Esophagus mucosa (tissue), 1 donor: ENCODE measurements around the gene CARM1. TPM values are rescaled to one million over a fixed set of nuclear protein-coding genes. Genes with fewer than 3 reads are reported as not detected.
"Not testable (repeated sequence)": the region's sequence is repeated elsewhere in the genome, so short reads cannot be mapped to it uniquely, and the experiment has no call there.

Source experiments
- ATAC-seq: fragments of 200-7000 bp; cut with Tn5 transposase; one replicate; pipeline ENCODE4 v1.9.1; 2020
- total RNA-seq: library from RNA; stranded (reverse); gene quantifications from one replicate; pipeline ENCODE4 v1.2.4, GENCODE V29; 2023
- donor health status: DM: yes; HTN: yes; CAD: no.

The CARM1 gene
- total RNA-seq = 40.3 TPM

DNA sequence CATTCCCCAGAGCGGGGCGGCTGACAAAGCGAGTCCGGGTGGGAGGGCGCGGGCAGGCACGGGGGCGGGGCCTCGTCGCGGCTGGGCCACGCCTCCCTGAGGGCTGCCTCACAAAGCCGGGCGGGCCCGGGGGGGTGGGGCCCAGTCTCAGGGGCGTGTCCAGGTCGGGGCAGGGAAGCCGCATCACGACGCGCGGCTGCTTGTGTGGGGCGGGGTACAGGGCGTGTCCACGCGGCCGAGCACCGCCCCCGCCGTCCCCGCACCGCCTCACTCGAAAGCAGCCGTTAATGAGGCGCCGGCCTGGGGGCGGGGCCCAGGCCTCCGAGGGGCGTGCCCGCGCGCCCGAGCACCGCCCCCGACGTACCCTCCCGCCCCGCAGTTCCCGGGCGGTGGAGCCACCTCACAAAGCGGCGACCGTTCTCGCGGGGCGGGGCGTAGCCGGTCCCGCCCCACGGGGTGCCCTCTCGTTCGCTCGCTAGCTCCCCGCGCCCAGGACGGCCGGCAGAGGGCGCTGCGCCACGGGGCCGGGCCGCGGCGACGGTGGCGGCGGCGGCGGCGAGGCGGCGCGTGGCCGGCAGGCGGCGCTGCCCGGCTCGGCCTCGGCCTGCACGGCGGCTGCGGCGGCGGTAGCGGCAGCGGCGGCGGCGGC, at the start of gene CARM1:
TSS of gene CARM1 (plus strand) at position 599 of the 649 bp plus-strand sequence. CDS start 150 bp downstream, outside the sequence.
- ATAC-seq = peak; percentile 96

DNA sequence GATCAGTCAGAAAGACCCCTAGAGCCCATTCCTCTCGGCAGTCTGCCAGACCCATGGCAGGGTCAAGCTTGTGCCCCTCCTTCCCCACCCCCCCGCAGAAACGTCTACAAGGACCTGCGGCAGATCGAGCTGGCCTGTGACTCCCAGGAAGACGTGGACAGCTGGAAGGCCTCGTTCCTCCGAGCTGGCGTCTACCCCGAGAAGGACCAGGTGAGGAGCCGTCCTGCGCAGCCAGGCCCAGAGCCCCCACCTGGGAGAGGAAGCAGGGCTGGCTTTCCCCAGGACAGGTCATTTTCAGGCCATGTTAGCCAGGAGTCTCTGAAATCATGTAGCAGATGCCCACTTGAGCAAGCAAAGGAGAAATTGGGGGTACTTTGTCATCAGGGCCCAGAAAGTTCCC, 47.7 kb upstream of the CARM1 start:
- no peak for ATAC-seq

GRCh38 chr19:10826231-10826630, 45.1 kb upstream of the CARM1 start:
- ATAC-seq = no peak

DNA sequence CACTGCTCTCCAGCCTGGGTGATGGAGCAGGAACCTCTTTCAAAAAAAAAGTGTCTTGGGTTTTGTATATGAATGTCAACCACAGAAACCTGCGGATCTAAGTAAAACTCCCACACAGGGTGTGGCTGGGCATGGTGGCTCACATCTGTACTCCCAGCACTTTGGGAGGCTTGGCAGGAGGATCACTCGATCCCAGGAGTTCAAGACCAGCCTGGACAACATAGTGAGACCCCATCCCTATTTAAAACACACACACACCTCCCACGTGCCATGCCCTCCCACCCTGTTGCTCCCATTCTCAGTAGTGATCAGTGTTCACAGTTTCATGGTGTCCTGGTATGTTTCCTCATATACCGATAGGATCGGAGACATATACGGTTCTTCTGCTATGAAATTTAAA, 44.5 kb upstream of the CARM1 start:
- ATAC-seq = no peak

DNA sequence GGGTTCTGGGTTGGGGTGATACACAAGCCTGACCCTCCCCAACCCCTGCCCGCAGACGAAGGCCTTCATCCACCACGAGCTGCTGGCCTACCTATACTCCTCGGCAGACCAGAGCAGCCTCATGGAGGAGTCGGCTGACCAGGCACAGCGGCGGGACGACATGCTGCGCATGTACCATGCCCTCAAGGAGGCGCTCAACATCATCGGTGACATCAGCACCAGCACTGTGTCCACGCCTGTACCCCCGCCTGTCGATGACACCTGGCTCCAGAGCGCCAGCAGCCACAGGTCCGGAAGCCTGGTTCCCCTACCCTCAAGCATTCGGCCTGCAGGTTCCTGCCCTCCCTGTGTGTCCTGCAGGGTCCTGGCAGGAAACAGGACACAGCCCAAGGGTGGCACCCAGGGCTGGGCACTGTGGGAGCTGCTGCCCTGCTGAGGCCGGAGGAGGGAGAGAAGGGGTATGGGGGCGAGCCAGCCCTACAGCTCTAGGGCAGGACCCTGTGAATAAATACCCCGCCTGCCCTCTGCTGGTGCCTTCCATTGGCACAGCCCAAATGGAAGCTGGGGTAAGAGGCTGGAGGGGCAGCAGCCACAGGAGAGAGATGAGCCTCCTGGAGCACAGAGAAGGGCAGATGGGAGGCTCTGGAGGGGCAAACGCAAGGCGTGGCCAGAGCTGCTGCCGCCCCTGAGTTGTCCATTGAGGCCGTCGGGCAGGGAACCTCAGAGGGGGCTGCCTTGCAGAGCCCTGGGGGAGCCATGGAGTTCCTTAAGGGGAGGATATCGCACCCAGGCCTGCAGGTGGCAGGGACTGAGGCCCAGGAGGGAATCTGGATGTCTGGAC, 42.2 kb upstream of the CARM1 start:
- peak; percentile 4 for ATAC-seq

DNA sequence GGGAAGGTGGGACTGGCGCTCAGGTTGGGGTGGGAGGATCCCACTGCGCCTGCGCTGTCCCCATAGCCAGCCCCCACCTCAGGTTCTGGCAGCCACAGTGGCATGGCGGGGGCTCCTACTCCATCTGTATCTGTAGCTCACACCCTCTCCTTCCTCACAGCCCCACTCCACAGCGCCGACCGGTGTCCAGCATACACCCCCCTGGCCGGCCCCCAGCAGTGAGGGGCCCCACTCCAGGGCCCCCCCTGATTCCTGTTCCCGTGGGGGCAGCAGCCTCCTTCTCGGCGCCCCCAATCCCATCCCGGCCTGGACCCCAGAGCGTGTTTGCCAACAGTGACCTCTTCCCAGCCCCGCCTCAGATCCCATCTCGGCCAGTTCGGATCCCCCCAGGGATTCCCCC, 41.4 kb upstream of the CARM1 start:
- peak; percentile 7 for ATAC-seq

DNA sequence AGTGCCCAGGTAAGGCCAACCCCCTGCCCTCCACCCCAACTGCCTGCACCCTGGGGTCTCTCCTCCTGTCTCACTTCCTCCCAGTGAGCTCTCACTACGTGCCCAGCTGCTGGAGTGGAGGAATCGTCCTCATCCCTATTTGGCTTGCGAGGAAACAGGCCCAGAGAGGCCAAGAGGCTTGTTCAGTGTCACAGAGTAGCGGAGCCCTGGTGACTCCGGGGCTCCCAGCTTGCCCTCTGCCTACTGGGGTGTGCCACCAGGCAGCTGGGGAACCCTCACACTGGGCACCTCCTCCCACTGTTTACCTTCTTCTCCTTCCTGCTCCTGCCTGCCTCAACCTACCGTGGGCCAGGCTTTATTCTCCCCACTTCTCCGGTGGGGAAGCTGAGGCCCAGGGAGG, 41.0 kb upstream of the CARM1 start:
- ATAC-seq = no peak

DNA sequence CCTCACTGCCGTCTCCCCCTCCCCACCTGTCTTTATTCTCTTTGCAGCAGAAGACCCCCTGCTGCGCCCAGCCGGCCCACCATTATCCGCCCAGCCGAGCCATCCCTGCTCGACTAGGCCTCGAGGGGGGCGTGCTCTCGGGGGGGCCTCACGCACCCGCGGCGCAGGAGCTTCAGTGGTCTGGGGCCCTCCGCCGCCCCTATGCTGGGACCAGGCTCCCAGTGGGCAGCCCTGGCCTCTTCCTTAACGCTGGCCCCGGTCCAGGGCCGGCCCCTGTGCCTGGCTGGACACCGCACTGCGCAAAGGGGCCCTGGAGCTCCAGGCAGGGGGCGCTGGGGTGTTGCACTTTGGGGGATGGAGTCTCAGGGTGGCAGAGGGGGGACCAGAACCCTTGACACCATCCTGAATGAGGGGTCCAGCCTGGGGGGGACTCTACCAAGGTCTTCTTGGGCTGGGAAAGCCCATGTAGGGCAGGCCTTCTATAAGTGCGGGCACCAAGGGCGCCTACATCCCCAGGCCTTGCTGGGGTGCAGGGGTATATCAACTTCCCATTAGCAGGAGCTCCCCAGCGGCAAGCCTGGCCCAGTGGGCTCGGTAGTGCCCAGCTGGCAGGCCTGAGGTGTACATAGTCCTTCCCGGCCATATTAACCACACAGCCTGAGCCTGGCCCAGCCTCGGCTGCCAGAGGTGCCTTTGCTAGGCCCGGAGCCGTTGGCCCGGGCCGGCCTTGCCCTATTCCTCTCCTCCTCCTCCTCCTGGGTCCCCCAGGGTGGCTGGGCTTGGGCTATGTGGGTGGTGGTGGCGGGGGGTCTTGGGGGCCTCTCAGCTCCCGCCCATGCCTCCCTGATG, 40.2 kb upstream of the CARM1 start:
- ATAC-seq = no peak

DNA sequence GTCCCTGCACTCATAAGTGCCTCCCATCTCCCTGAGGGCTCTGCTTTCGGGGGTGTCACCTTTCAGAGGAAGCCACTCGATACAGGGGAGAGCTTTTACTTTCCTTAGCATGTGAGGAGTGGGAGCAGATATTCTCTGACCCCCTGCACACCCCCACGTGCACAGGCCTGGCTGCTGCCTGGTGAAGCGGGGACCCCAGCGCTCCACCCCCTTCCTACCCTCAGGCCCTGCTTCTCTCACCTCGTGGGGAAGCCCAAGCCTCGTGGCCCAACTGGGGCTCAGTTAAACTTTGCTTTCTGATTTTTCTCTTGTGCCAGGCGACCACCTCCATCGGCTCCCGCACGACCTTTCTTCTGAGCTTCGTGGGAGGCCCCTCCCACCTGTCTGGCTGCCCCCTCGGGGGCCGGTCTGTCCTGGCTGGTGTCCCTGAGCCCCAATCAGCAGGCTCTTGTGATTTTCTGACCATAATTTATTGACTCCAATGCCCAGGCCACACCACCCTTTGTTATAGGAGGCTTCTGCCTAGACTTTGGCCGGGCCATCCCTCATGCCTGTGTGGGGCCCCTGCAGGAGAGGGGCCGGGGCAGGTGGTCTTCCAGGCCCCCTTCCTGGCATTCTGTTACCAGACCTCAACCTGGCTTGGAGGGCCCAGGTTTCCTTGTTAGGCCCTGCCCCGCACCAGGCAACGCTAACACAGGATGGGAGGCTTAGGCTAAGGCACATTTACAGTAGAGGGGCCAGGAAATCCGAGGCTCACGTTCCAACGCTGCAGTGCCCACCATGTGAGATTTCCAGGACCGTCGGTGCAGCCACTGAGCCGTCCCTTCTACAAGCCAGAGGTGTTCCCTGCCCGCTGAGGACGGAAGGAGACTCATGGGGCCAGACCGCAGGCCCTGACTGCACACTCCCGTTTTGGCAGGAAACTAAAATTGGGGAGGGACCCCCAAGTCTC, 39.1 kb upstream of the CARM1 start:
- no peak for ATAC-seq

- ATAC-seq = no peak
Observed at GRCh38 chr19:10832939-10833296, 38.4 kb upstream of the CARM1 start.

DNA sequence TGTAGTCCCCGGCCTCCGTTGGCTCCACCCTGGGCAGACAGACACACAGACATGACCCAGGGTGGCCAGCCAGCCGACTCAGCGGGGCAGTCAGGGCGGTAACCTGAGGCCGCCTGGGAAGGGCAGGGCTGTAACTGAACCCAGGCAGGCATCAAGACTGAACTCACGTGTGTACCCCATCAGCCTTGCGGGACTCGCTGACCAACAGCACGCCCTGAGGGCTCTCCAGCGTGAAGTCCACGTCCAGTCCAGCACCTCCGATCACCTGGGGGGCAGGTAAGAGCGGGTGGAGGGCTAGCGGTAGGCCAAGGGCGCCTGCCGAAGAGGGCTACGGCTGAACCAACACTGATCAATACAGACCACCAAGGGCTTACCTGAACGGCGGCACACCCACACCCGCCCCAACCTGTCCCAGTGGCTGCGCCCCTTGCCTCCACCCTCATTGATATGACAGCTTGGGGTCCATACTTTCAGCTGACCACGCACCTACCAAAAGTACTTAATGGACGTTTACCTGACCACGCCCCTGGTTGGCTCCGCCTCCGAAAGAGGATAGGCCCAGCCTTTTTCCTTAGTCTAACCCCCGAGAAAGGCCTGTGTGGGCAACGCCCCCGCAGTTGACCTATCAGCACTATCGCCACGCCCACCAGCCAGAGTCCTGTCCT, 36.1 kb upstream of the CARM1 start:
- peak; percentile 17 for ATAC-seq

DNA sequence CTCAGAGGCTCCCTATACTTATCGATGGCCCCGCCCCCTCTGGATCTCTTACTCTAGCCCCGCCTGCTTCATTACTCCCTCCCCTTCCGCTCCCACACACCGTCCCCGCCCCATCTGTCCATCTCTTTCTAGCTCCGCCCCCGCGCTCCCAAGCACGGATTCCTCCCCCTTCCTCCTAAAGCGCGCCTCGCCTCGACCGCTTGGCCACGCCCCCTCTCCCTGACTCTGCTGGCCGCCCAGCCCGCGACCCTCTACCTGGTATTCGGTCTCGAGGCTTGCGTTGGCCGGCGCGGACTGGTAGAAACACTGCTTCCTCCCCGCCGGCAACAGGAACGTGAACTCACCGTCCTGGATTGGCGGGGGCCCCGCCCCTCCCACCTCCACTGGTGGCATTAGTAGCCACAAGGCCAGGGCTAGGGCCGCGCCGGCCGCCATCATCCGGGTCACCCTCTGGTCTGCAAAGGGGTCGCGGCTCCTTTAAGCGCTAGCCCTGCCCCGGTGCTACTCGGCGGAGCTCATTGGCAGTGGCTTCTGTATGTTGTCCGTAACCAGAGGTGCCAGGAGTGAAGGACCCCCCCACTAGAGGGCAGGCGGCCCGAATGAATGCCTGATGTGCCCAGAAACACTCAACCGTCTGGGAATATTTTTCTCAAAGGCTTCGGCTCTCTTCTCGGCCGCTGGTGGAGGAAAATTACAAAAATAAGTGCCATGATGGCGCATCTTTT, 35.4 kb upstream of the CARM1 start, which contains the start of gene TMED1:
TSS of gene TMED1 (minus strand) at position 459 of the 725 bp plus-strand sequence. CDS start at position 438, 21 bp downstream.
- ATAC-seq = peak; percentile 95

GRCh38 chr19:10836479-10837330, 34.6 kb upstream of the CARM1 start:
- peak; percentile 32 for ATAC-seq

GRCh38 chr19:10837649-10838048, 33.7 kb upstream of the CARM1 start:
- ATAC-seq = not testable (repeated sequence)

GRCh38 chr19:10838377-10838776, 33.0 kb upstream of the CARM1 start:
- no peak for ATAC-seq

DNA sequence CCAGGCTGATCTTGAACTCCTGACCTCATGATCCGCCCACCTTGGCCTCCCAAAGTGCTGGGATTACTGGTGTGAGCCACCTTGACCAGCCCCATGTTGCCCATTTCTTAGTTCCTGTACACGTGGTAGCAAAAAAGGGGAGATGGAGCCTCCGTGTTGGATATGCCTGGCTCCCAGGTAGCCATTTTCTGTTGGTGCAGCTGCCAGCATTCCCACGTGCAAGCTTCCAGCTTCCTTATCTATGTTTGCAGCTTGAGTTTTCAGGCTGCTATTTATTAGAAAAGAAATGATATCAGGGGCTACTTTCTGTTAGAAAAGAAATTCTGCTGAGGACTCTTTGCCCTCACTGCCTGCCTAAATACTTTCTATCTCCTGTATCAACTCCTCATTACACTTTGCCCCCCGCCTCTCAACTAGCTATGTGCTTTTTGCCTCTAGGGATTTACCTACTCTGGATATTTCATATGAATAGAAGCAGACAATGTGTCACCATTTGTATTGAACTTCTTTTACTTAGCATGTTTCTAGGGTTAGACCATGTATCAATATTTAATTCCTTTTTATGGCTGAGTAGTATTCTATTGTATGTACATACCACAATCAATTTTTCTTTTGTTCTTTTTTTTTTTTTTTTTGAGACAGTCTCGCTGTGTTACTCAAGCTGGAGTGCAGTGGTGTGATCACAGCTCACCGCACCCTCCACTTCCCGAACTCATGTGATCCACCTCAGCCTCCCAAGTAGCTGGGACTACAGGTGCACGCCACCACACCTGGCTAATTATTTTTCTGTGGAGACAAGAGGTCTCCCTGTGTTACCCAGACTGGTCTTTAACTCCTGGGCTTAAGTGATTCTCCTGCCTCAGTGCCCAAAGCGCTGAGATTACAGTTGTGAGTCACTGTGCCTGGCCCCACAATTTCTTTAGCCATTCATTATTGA, 32.0 kb upstream of the CARM1 start:
- no peak for ATAC-seq

GRCh38 chr19:10842788-10843187, 28.6 kb upstream of the CARM1 start:
- no peak for ATAC-seq

DNA sequence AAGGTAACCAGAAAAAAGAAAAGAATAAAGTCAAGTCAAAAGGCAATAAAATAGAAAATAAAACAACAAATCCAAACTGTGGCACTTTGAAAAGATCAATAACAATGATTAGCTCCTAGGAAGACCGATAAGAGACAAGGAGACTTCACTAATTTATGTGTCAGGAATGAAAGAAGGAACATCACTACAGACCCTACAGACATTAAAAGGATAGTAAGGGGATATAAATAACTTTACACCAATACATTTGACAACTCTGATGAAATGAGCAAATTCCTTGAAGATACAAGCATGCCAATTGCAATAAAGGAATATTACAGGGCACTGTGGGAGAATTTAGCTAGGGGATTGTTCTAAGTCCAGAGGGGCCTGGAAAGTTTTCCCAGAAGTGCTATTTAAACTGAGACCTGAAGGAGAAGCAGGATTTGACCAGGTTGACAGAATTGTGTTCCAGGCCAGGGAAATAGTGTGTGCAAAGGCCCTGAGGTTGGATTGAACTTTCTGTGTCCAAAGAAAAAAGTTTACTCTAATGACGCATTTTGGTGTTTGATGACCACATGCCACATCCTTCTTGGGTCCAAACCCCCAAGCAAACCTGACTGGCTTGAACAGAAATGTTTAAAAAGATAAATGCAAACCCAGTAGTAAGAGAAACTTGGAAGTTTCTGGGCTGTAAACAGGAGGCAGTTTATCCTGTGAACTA, 24.7 kb upstream of the CARM1 start:
- no peak for ATAC-seq
